HCEC 1CT (cell line): ENCODE results near the gene DNAJA2.
"Not testable (repeated sequence)": the region's sequence is repeated elsewhere in the genome, so short reads cannot be mapped to it uniquely, and the experiment has no call there.

Experiments used
- DNase-seq: peaks from one replicate; pipeline ENCODE4 v3.0.0-alpha.2; 2017

DNAJA2 gene

GRCh38 chr16:46973207-46973995 lies at the start of gene DNAJA2:
Gene DNAJA2, minus strand, starts transcription at chr16:46973674. Its CDS starts 102 bp downstream, at chr16:46973572.
- peak; percentile 87 for DNase-seq

- DNase-seq = no peak
Observed at GRCh38 chr16:47019568-47019967, 46.1 kb upstream of the DNAJA2 start.

- DNase-seq = peak; percentile 7
Observed at GRCh38 chr16:47018223-47018891, 44.9 kb upstream of the DNAJA2 start.

GRCh38 chr16:47017636-47018035 lies 44.2 kb upstream of the DNAJA2 start:
- no peak for DNase-seq

GRCh38 chr16:47016700-47017133 lies 43.2 kb upstream of the DNAJA2 start:
- DNase-seq = no peak

- no peak for DNase-seq
Observed at GRCh38 chr16:47013910-47014309, 40.4 kb upstream of the DNAJA2 start.

GRCh38 chr16:47013172-47013571 lies 39.7 kb upstream of the DNAJA2 start:
- DNase-seq = no peak

GRCh38 chr16:47010812-47011211 lies 37.3 kb upstream of the DNAJA2 start:
- DNase-seq = not testable (repeated sequence)

GRCh38 chr16:47008612-47009011 lies 35.1 kb upstream of the DNAJA2 start:
- DNase-seq = no peak

- no peak for DNase-seq
Observed at GRCh38 chr16:47008174-47008573, 34.7 kb upstream of the DNAJA2 start.

GRCh38 chr16:47004652-47005051 lies 31.2 kb upstream of the DNAJA2 start:
- DNase-seq = no peak

GRCh38 chr16:47000066-47000465 lies 26.6 kb upstream of the DNAJA2 start:
- DNase-seq = not testable (repeated sequence)

GRCh38 chr16:46997844-46998243 lies 24.4 kb upstream of the DNAJA2 start:
- no peak for DNase-seq

GRCh38 chr16:46996952-46997458 lies 23.5 kb upstream of the DNAJA2 start:
- no peak for DNase-seq

GRCh38 chr16:46996391-46996790 lies 22.9 kb upstream of the DNAJA2 start:
- no peak for DNase-seq

- DNase-seq = no peak
Observed at GRCh38 chr16:46991729-46992704, 18.5 kb upstream of the DNAJA2 start.

GRCh38 chr16:46986896-46987295 lies 13.4 kb upstream of the DNAJA2 start:
- no peak for DNase-seq

GRCh38 chr16:46986438-46986837 lies 13.0 kb upstream of the DNAJA2 start:
- DNase-seq = no peak

- no peak for DNase-seq
Observed at GRCh38 chr16:46982335-46982734, 8.9 kb upstream of the DNAJA2 start.

- DNase-seq = no peak
Observed at GRCh38 chr16:46980926-46981325, 7.5 kb upstream of the DNAJA2 start.

- no peak for DNase-seq
Observed at GRCh38 chr16:46976550-46976949, 3.1 kb upstream of the DNAJA2 start.

GRCh38 chr16:46975908-46976470 lies 2.5 kb upstream of the DNAJA2 start:
- no peak for DNase-seq

GRCh38 chr16:46975165-46975564 lies 1.7 kb upstream of the DNAJA2 start:
- DNase-seq = no peak
